Measurements from ENCODE around the gene SNORC. TPM values are rescaled to one million over a fixed set of nuclear protein-coding genes. Genes with fewer than 3 reads are reported as not detected.

Gene SNORC
- total RNA-seq, 4 donors from 2014 or later = 11.7 to 39.7 (median 16.9) TPM

DNA sequence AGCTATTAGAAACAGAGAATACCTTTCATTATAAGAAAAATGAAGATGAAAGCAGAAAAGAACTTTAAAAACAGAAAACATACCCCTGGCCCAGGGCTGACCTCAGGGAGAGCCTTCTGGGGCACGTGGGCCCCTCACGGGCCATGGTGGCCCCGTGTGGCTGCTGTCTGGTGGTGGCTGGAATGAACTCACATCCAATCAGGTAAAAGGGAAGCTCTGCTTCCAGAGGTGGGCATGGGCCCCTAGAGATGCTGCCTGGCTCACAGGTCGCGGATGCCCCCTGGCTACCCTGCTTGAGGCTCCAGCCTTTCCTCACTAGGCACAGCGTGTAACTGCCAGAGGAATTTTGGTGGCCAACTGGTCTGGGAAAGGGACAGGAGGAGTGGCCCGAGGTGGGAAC is 16.6 kb downstream of the SNORC start:
- H3K27ac ChIP-seq = no peak overlapping the region
- peak in 1 of 2 donors; percentile 45 for DNase-seq (ENCODE audit: low spot score in 2 of 2)
- no peaks in the 10 kb centered on the region for H3K27me3 ChIP-seq
- peaks cover 23% of the 10 kb centered on the region for H3K4me1 ChIP-seq
- peaks cover 13% of the 10 kb centered on the region for H3K36me3 ChIP-seq
- 67% methylated on average over 4 of the region's 7 CpGs for WGBS
- H3K9me3 ChIP-seq = no peaks in the 10 kb centered on the region
- no peak overlapping the region for H3K4me3 ChIP-seq
- TF ChIP-seq EP300 (IDR thresholded peaks at IDR 0.05) = no peak
- no peak for TF ChIP-seq POLR2AphosphoS5 (IDR thresholded peaks at IDR 0.05)
- TF ChIP-seq, protein P1, sequence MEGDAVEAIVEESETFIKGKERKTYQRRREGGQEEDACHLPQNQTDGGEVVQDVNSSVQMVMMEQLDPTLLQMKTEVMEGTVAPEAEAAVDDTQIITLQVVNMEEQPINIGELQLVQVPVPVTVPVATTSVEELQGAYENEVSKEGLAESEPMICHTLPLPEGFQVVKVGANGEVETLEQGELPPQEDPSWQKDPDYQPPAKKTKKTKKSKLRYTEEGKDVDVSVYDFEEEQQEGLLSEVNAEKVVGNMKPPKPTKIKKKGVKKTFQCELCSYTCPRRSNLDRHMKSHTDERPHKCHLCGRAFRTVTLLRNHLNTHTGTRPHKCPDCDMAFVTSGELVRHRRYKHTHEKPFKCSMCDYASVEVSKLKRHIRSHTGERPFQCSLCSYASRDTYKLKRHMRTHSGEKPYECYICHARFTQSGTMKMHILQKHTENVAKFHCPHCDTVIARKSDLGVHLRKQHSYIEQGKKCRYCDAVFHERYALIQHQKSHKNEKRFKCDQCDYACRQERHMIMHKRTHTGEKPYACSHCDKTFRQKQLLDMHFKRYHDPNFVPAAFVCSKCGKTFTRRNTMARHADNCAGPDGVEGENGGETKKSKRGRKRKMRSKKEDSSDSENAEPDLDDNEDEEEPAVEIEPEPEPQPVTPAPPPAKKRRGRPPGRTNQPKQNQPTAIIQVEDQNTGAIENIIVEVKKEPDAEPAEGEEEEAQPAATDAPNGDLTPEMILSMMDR (IDR thresholded peaks at IDR 0.05) = no peak
- TF ChIP-seq POLR2A (IDR thresholded peaks at IDR 0.05) = no peak

DNA sequence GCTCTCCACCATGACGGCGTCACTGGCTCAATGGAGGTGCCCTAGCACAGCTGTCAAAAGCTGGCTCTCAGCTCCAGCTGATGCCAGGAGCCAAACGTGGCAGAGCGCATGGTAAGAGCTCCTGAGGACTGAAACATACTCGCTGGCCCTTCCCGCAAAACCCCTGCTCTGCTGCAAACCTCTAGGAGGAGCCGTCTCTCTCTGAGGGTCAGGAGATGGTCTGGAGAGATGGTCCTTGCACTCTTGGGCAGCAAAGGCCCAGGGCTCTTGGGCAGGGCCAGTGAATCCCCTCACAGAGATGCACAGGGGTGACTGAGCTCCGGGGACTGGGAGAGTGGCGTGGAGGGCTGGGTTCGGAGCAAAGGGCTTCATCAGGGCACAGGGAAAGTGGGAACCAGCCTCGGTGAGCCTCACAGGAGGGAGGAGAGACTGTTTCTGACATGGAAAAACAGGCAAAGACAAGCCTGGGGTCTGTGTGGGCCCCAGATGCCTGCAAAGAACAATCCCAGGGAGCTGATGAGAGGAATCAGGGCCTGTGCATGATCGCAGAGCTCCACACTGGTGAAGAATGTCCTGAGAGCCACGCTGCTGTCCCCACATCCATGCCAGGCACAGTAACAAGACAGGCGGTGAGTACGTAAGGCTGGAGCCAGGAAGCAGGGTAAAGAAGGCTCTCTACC is 17.2 kb downstream of the SNORC start:
- WGBS = 87% methylated on average over 11 of the region's 15 CpGs
- TF ChIP-seq POLR2AphosphoS5 (IDR thresholded peaks at IDR 0.05) (no peak), EP300 (IDR thresholded peaks at IDR 0.05) (no peak), POLR2A (IDR thresholded peaks at IDR 0.05) (no peak)
- TF ChIP-seq, protein P1 (IDR thresholded peaks at IDR 0.05) = no peak
- peak; percentile 40 to 59 for DNase-seq (ENCODE audit: low spot score in 2 of 2)

DNA sequence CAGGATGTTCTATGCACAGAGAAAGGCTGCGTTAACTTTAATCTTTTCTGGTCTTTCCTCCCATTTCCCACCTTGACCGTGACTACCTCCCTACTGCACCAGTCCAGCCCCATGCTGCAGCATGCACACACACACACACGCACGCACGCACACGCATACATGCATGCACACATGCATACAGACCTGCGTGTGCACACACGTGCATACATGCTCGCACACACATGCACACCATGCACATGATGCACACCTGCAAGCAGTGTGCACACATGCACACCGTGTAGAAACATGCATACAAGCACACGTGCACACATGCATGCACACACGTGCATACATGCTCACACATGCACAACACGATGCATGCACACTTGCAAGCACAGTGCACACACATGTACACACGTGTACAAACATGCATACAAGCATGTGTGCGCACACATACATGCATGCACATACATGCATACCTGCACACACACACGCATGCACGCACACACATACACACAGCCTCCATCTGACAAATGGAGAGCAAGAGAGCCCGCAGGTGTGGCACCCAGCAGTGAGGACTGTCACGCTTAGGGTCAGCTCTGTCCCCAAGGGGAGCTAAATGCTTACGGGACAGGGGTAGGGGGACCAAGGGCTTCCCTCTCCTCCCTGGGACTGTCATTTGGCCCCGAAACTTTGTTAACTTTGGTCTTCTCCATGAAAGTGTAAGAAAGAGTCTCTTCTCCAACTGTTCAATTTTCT is 18.2 kb downstream of the SNORC start:
- no peaks in the 10 kb centered on the region for H3K9me3 ChIP-seq
- peaks cover 27% of the 10 kb centered on the region for H3K4me1 ChIP-seq
- no peak overlapping the region for H3K27ac ChIP-seq
- 91% methylated on average over 16 of the region's 21 CpGs for WGBS
- TF ChIP-seq POLR2A (IDR thresholded peaks at IDR 0.05) (no peak), EP300 (IDR thresholded peaks at IDR 0.05) (no peak), POLR2AphosphoS5 (IDR thresholded peaks at IDR 0.05) (no peak)
- TF ChIP-seq, protein P1 (IDR thresholded peaks at IDR 0.05) = no peak
- no peak overlapping the region for H3K4me3 ChIP-seq
- DNase-seq (ENCODE audit: low spot score in 2 of 2) = peak; percentile 31 to 33
- H3K27me3 ChIP-seq = no peaks in the 10 kb centered on the region
- H3K36me3 ChIP-seq = peaks cover 7% of the 10 kb centered on the region

More for the DNA sequence above, 17.2 kb downstream of the SNORC start:
- peaks cover 12% of the 10 kb centered on the region for H3K36me3 ChIP-seq
- no peak overlapping the region for H3K27ac ChIP-seq
- H3K9me3 ChIP-seq = no peaks in the 10 kb centered on the region
- no peaks in the 10 kb centered on the region for H3K27me3 ChIP-seq
- H3K4me3 ChIP-seq = no peak overlapping the region
- H3K4me1 ChIP-seq = peaks cover 27% of the 10 kb centered on the region

DNA sequence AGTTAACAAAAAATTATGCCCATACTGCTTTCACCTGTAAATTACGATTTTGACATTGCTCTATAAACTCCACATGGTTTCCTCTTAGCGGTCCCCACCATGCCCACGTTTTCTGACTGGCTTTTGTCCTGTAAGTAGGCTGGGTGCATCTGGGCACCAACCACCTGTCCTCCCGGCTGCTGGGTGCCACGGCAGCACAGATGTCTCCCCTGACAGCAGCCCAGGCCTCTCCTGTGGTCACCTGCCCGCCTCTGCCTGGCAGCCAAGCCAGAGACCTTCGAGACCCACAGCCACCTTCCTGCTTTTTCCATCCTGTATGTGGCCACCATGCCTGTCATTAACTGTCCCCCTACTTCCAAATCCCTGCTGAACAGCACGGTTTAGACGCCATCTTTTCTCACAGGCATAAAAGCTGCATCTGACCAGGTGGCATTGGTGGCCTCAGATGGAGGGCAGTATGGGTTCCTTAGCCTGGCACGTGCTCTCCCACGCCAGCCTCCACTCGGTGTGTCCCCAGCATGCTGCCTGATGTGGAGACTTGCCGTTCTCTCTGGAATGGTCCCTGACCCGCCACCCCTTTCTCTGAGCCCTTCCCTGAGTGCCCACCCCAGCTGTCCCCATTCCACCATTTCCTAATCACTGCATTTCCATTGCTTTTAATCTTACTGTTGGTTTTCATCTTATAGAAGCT is 18.9 kb downstream of the SNORC start:
- 82% methylated on average over 11 of the region's 14 CpGs for WGBS
- Histone ChIP-seq H3K4me1 (peaks cover 27% of the 10 kb centered on the region), H3K4me3 (no peak overlapping the region), H3K36me3 (peaks cover 3% of the 10 kb centered on the region), H3K9me3 (no peaks in the 10 kb centered on the region), H3K27ac (no peak overlapping the region), H3K27me3 (no peaks in the 10 kb centered on the region)
- TF ChIP-seq POLR2A (IDR thresholded peaks at IDR 0.05) (no peak), POLR2AphosphoS5 (IDR thresholded peaks at IDR 0.05) (no peak), EP300 (IDR thresholded peaks at IDR 0.05) (no peak)
- TF ChIP-seq, protein P1 (IDR thresholded peaks at IDR 0.05) = no peak
- DNase-seq (ENCODE audit: low spot score in 2 of 2) = peak; percentile 33 to 63

All from suprapubic skin (tissue), 4 donors.